ENCODE results near the gene OR10G3.

DNA sequence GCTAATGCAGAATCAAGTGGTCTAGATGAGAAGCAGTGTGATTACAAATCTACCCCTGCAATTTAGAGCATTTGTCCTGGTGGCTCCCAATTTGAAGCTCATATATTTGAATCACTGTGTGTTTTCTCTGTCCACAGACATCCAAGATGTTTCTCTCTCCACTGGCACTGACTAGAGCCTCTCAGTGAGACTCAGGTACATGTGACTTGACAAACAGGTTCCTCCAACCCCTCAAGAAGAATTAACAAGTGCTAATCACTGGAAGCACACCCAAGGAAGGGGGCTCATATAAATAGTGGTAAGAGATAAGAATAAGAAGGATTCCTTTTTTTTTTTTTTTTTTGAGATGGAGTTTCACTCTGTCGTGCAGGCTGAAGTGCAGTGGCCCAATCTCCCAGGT lies 34.4 kb upstream of the OR10G3 start:
- TF ChIP-seq, protein P1, sequence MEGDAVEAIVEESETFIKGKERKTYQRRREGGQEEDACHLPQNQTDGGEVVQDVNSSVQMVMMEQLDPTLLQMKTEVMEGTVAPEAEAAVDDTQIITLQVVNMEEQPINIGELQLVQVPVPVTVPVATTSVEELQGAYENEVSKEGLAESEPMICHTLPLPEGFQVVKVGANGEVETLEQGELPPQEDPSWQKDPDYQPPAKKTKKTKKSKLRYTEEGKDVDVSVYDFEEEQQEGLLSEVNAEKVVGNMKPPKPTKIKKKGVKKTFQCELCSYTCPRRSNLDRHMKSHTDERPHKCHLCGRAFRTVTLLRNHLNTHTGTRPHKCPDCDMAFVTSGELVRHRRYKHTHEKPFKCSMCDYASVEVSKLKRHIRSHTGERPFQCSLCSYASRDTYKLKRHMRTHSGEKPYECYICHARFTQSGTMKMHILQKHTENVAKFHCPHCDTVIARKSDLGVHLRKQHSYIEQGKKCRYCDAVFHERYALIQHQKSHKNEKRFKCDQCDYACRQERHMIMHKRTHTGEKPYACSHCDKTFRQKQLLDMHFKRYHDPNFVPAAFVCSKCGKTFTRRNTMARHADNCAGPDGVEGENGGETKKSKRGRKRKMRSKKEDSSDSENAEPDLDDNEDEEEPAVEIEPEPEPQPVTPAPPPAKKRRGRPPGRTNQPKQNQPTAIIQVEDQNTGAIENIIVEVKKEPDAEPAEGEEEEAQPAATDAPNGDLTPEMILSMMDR (conservative IDR thresholded peaks at IDR 0.05), result no peak
- no peak for TF ChIP-seq ZFX (IDR thresholded peaks at IDR 0.05)

Measured in C4-2B (cell line).